GM11168 (cell line): Measurements from ENCODE around the gene C15orf40.
"Not testable (repeated sequence)": the region's sequence is repeated elsewhere in the genome, so short reads cannot be mapped to it uniquely, and the experiment has no call there.

ENCODE experiments used
- in situ Hi-C: fragments of 300-500 bp; cut with MboI; formaldehyde crosslinking; loops from one replicate; pipeline ENCODE4 v1.12.0; 2022; ENCODE audit warnings: low sequenced_read_pairs; ENCODE audit not compliant: unreplicated experiment

Gene C15orf40

GRCh38 chr15:82963471-82964341 lies 47.7 kb downstream of the C15orf40 start:
- in situ Hi-C loops: no loop called here

GRCh38 chr15:82960766-82961165 lies 50.7 kb downstream of the C15orf40 start:
- in situ Hi-C loops: no loop called here

GRCh38 chr15:82959423-82959822 lies 52.0 kb downstream of the C15orf40 start:
- in situ Hi-C loops: no loop called here

GRCh38 chr15:82958638-82959037 lies 52.8 kb downstream of the C15orf40 start:
- in situ Hi-C loops: no loop called here

GRCh38 chr15:82952158-82953081 lies 59.0 kb downstream of the C15orf40 start, which contains the start of gene HOMER2:
Gene HOMER2 (minus strand): TSS chr15:82952720. CDS start chr15:82952535, 185 bp downstream.
- in situ Hi-C loops: no loop called here

- in situ Hi-C loops: no loop called here
These were observed 59.8 kb downstream of the C15orf40 start for GRCh38 chr15:82951472-82952157.

- in situ Hi-C loops: no loop called here
These were observed 60.6 kb downstream of the C15orf40 start for GRCh38 chr15:82950746-82951370.

GRCh38 chr15:82950295-82950694 lies 61.1 kb downstream of the C15orf40 start:
- in situ Hi-C loops: no loop called here

- in situ Hi-C loops: no loop called here
These were observed 65.2 kb downstream of the C15orf40 start for GRCh38 chr15:82946155-82946701.

GRCh38 chr15:82945326-82945725 lies 66.1 kb downstream of the C15orf40 start:
- in situ Hi-C loops: no loop called here

- in situ Hi-C loops: no loop called here
These were observed 66.6 kb downstream of the C15orf40 start for GRCh38 chr15:82944821-82945220.

GRCh38 chr15:82944056-82944455 lies 67.4 kb downstream of the C15orf40 start:
- in situ Hi-C loops: no loop called here

GRCh38 chr15:82943176-82943575 lies 68.3 kb downstream of the C15orf40 start:
- in situ Hi-C loops: no loop called here

- in situ Hi-C loops: no loop called here
These were observed 68.7 kb downstream of the C15orf40 start for GRCh38 chr15:82942691-82943090.

- in situ Hi-C loops: not testable (repeated sequence)
These were observed 71.8 kb downstream of the C15orf40 start for GRCh38 chr15:82939678-82940077.
